H1 (cell line): ENCODE measurements around the gene NLRP10. TPM values are rescaled to one million over a fixed set of nuclear protein-coding genes. Genes with fewer than 3 reads are reported as not detected.

Experiments used
- CTCF ChIA-PET: fragments of 300-600 bp; sonication (Branson Sonifier 250); formaldehyde crosslinking; loops from one replicate; lab custom pipeline; 2021; ENCODE audit not compliant: partially characterized antibody; lab: Charles Lee
- POLR2A ChIA-PET: fragments of 300-600 bp; sonication (Branson Sonifier 250); formaldehyde crosslinking; loops from one replicate; lab custom pipeline; 2021; ENCODE audit warnings: inconsistent platforms; ENCODE audit not compliant: partially characterized antibody; lab: Charles Lee
- DNase-seq, 2 experiments: peaks; one replicate each; pipeline versions ENCODE4 v3.0.0 to v3.0.0-alpha.2; 2010 to 2022; ENCODE audit warnings: low spot score in 2 of 2, low read depth in 1 of 2, mixed read lengths in 1 of 2
- FAIRE-seq: peaks from 2 replicates; lab custom pipeline; 2011; peaks lifted over from hg19 to GRCh38; lab: Jason Lieb, UNC
- H2AFZ ChIP-seq: 2 replicates; pipeline ENCODE4 v1.8.1; 2012; ENCODE audit warnings: low read length, inconsistent platforms
- H2AK5ac ChIP-seq: 2 replicates; pipeline ENCODE4 v1.6.1; 2013; ENCODE audit warnings: low read depth, low read length
- H2BK120ac ChIP-seq: replicated peaks from 2 replicates; pipeline ENCODE3; 2013; ENCODE audit warnings: low read depth, low read length, inconsistent platforms
- H2BK12ac ChIP-seq: 2 replicates; pipeline ENCODE4 v1.6.1; 2013; ENCODE audit warnings: low read depth, low read length
- H2BK15ac ChIP-seq: 2 replicates; pipeline ENCODE4 v1.6.1; 2013; ENCODE audit warnings: low read length
- H2BK20ac ChIP-seq: 2 replicates; pipeline ENCODE4 v1.6.1; 2013; ENCODE audit warnings: low read length
- H2BK5ac ChIP-seq: 2 replicates; pipeline ENCODE4 v1.6.1; 2013; ENCODE audit warnings: low read depth, low read length
- H3K14ac ChIP-seq: 2 replicates; pipeline ENCODE4 v1.6.1; 2013; ENCODE audit warnings: inconsistent platforms; ENCODE audit not compliant: insufficient read length
- H3K18ac ChIP-seq: 2 replicates; pipeline ENCODE4 v1.6.1; 2013; ENCODE audit warnings: low read length; ENCODE audit errors: extremely low read depth
- H3K23ac ChIP-seq: 2 replicates; pipeline ENCODE4 v1.6.1; 2013; ENCODE audit warnings: inconsistent platforms; ENCODE audit not compliant: insufficient read length
- H3K23me2 ChIP-seq: 2 replicates; pipeline ENCODE4 v1.6.1; 2013; ENCODE audit warnings: low read depth, low read length
- H3K27ac ChIP-seq: 2 replicates; pipeline ENCODE4 v1.6.1; 2011; ENCODE audit warnings: low read depth, low read length, inconsistent platforms
- H3K27me3 ChIP-seq, 4 experiments: replicated peaks in 1 of 4; 1 replicate in 1 of 4; 2 replicates in 3 of 4; pipeline versions ENCODE4 v1.6.1 to v1.8.1; 2011 to 2013; ENCODE audit warnings: low read length in 3 of 4, mild to moderate bottlenecking in 3 of 4, inconsistent platforms in 2 of 4, mixed read lengths in 2 of 4, moderate library complexity in 1 of 4; ENCODE audit not compliant: control insufficient read depth in 3 of 4, insufficient read depth in 3 of 4; ENCODE audit errors: extremely low read depth in 1 of 4
- H3K36me3 ChIP-seq, 4 experiments: 2 replicates each; pipeline versions ENCODE4 v1.6.1 to v1.8.1; 2011 to 2013; ENCODE audit warnings: mild to moderate bottlenecking in 4 of 4, low read length in 3 of 4, moderate library complexity in 2 of 4, control low read depth in 1 of 4, inconsistent platforms in 1 of 4; ENCODE audit not compliant: insufficient read depth in 4 of 4, control insufficient read depth in 2 of 4
- H3K4ac ChIP-seq: replicated peaks from 2 replicates; pipeline ENCODE3; 2013; ENCODE audit warnings: low read length, low read depth, mixed read lengths, inconsistent platforms; ENCODE audit not compliant: insufficient read length
- H3K4me1 ChIP-seq, 4 experiments: replicated peaks in 1 of 4; 1 replicate in 1 of 4; 2 replicates in 3 of 4; pipeline versions ENCODE4 v1.6.1 to v1.8.1; 2011 to 2013; ENCODE audit warnings: low read length in 3 of 4, inconsistent platforms in 2 of 4, mixed read lengths in 1 of 4; ENCODE audit not compliant: insufficient read depth in 4 of 4, control insufficient read depth in 3 of 4
- H3K4me2 ChIP-seq, 2 experiments: 2 replicates each; pipeline versions ENCODE4 v1.6.1 to v1.8.1; 2011 to 2013; ENCODE audit warnings: low read depth in 2 of 2, low read length in 2 of 2, control low read depth in 1 of 2, inconsistent platforms in 1 of 2, mild to moderate bottlenecking in 1 of 2; ENCODE audit not compliant: insufficient read depth in 1 of 2
- H3K4me3 ChIP-seq, 4 experiments: fragments of 200-600, 300-600 bp in 1 of 4; sonication (generic), shearing (Covaris generic), sonication (Bioruptor Twin) in 1 of 4; 2 replicates each; pipeline versions ENCODE4 v1.5.1 to v1.8.1; 2011 to 2016; ENCODE audit warnings: low read length in 4 of 4, low read depth in 3 of 4, control low read depth in 2 of 4, inconsistent platforms in 2 of 4, mild to moderate bottlenecking in 2 of 4, mixed read lengths in 1 of 4, moderate library complexity in 1 of 4; ENCODE audit not compliant: insufficient read depth in 2 of 4; ENCODE audit errors: extremely low read depth in 1 of 4
- H3K56ac ChIP-seq: replicated peaks from 2 replicates; pipeline ENCODE3; 2013; ENCODE audit warnings: low read depth, mild to moderate bottlenecking, mixed read lengths, low read length, inconsistent platforms; ENCODE audit not compliant: insufficient read length
- H3K79me1 ChIP-seq: 2 replicates; pipeline ENCODE4 v1.6.1; 2013; ENCODE audit warnings: low read depth, low read length, control low read depth
- H3K79me2 ChIP-seq, 2 experiments: 2 replicates each; pipeline versions ENCODE4 v1.6.1 to v1.8.1; 2012 to 2013; ENCODE audit warnings: low read length in 2 of 2, mild to moderate bottlenecking in 2 of 2, inconsistent platforms in 1 of 2; ENCODE audit not compliant: insufficient read depth in 2 of 2, control insufficient read depth in 1 of 2
- H3K9ac ChIP-seq, 4 experiments: replicated peaks in 1 of 4; 1 replicate in 1 of 4; 2 replicates in 3 of 4; pipeline versions ENCODE4 v1.6.1 to v1.8.1; 2011 to 2013; ENCODE audit warnings: low read depth in 3 of 4, low read length in 3 of 4, control low read depth in 2 of 4, mild to moderate bottlenecking in 2 of 4, moderate library complexity in 2 of 4, inconsistent platforms in 1 of 4; ENCODE audit errors: extremely low read depth in 1 of 4
- H3K9me3 ChIP-seq, 2 experiments: 2 replicates each; pipeline versions ENCODE4 v1.6.1 to v1.8.1; 2012 to 2013; ENCODE audit warnings: mild to moderate bottlenecking in 2 of 2, moderate library complexity in 2 of 2, control low read depth in 1 of 2, inconsistent platforms in 1 of 2, low read depth in 1 of 2, low read length in 1 of 2, mixed read lengths in 1 of 2; ENCODE audit not compliant: insufficient read depth in 2 of 2
- H4K20me1 ChIP-seq, 2 experiments: replicated peaks in 1 of 2; 2 replicates each; pipeline versions ENCODE3 to v1.8.1; 2011 to 2013; ENCODE audit warnings: inconsistent platforms in 2 of 2, low read length in 2 of 2, mild to moderate bottlenecking in 1 of 2; ENCODE audit not compliant: insufficient read depth in 2 of 2, control insufficient read depth in 1 of 2
- H4K5ac ChIP-seq: 2 replicates; pipeline ENCODE4 v1.6.1; 2013; ENCODE audit warnings: low read length, low read depth, mixed read lengths, inconsistent platforms; ENCODE audit not compliant: insufficient read length
- H4K8ac ChIP-seq: 2 replicates; pipeline ENCODE4 v1.8.0; 2013; ENCODE audit warnings: mild to moderate bottlenecking, moderate library complexity, low read length, inconsistent platforms; ENCODE audit not compliant: insufficient read depth; ENCODE audit errors: extremely low read depth
- H4K91ac ChIP-seq: replicated peaks from 2 replicates; pipeline ENCODE3; 2013; ENCODE audit warnings: low read length, mixed read lengths, inconsistent platforms; ENCODE audit not compliant: insufficient read length
- BCL11A ChIP-seq, 2 experiments: IDR thresholded peaks; one replicate each; pipeline ENCODE4 v1.6.1; 2011; ENCODE audit warnings: low read depth in 2 of 2, low read length in 2 of 2, mild to moderate bottlenecking in 2 of 2
- BRCA1 ChIP-seq: IDR thresholded peaks from 2 replicates; pipeline ENCODE4 v1.6.1; 2012; ENCODE audit warnings: low read depth, low read length, improper control_type of control experiment
- CREB1 ChIP-seq: IDR thresholded peaks from 2 replicates; pipeline ENCODE4 v1.6.1; 2012; ENCODE audit warnings: inconsistent platforms
- EGR1 ChIP-seq: IDR thresholded peaks from 2 replicates; pipeline ENCODE4 v1.6.1; 2011; ENCODE audit warnings: low read depth, low read length, borderline replicate concordance
- HDAC2 ChIP-seq, 2 experiments: fragments of 300-600 bp in 1 of 2; sonication (generic) in 1 of 2; IDR thresholded peaks; 2 replicates each; pipeline ENCODE4 v1.6.1; 2011 to 2012; ENCODE audit warnings: low read depth in 2 of 2, low read length in 2 of 2, mild to moderate bottlenecking in 2 of 2, moderate library complexity in 2 of 2, borderline replicate concordance in 1 of 2, inconsistent platforms in 1 of 2
- JUND ChIP-seq: IDR thresholded peaks from 2 replicates; pipeline ENCODE4 v1.6.1; 2011; ENCODE audit warnings: mild to moderate bottlenecking, improper control_type of control experiment, low read length
- KDM5A ChIP-seq: fragments of 200-600 bp; IDR thresholded peaks from 2 replicates; pipeline ENCODE4 v1.7.1; 2012; ENCODE audit warnings: mild to moderate bottlenecking, low read length, inconsistent platforms, mixed read lengths
- POU5F1 ChIP-seq: IDR thresholded peaks from 2 replicates; pipeline ENCODE4 v1.6.1; 2011; ENCODE audit warnings: low read depth, mild to moderate bottlenecking, low read length, moderate library complexity
- RAD21 ChIP-seq, 2 experiments: IDR thresholded peaks in 1 of 2; conservative IDR thresholded peaks in 1 of 2; 2 replicates each; pipeline ENCODE4 v1.6.1; 2011; ENCODE audit warnings: low read depth in 2 of 2, low read length in 2 of 2, improper control_type of control experiment in 1 of 2, inconsistent platforms in 1 of 2, mild to moderate bottlenecking in 1 of 2, moderate library complexity in 1 of 2
- SAP30 ChIP-seq: fragments of 300-600 bp; sonication (generic); IDR thresholded peaks from 2 replicates; pipeline ENCODE4 v1.7.1; 2012; ENCODE audit warnings: low read length, moderate library complexity, mild to moderate bottlenecking, inconsistent platforms; ENCODE audit not compliant: insufficient read depth, insufficient replicate concordance
- TCF12 ChIP-seq: IDR thresholded peaks from 2 replicates; pipeline ENCODE4 v1.6.1; 2011; ENCODE audit warnings: low read depth, mild to moderate bottlenecking, low read length
- TEAD4 ChIP-seq: IDR thresholded peaks from 2 replicates; pipeline ENCODE4 v1.6.1; 2012; ENCODE audit warnings: low read depth, low read length, inconsistent platforms, mixed read lengths
- ZNF274 ChIP-seq: IDR thresholded peaks from 2 replicates; pipeline ENCODE4 v1.7.0; 2012; ENCODE audit warnings: low read length, borderline replicate concordance; ENCODE audit errors: extremely low read depth
- polyA plus RNA-seq, 7 experiments: library from polyadenylated mRNA; depleted of rRNA in 3 of 7; stranded (reverse) in 5 of 7; unstranded in 2 of 7; fragments of >200 nt in 5 of 7; fragments of 200-250 nt in 2 of 7; gene quantifications; 1 replicate in 5 of 7; 2 replicates in 1 of 7; 4 replicates in 1 of 7; pipeline versions ENCODE4 v1.2.1 to v1.2.3, GENCODE V29; 2011 to 2013; ENCODE audit warnings: missing spikeins in 2 of 7, mixed read lengths in 2 of 7
- total RNA-seq: library from RNA; stranded (reverse); fragmentation: NEBNext Ultra II Directional; extraction: Animal tissue kit (Norgen Biotek cat#: 25700); gene quantifications from 2 replicates; pipeline ENCODE4 v1.2.1, GENCODE V29; 2021
- TF ChIP-seq, protein P1 (sequence below): IDR thresholded peaks from 2 replicates; pipeline ENCODE4 v1.6.1; 2011; ENCODE audit warnings: low read length, improper control_type of control experiment

NLRP10 gene
- total and polyA plus RNA-seq, 2 of the 8 experiments (the other 6 are each of a cell fraction or from before 2014, with no cell fraction given) = 0.71 TPM; not detected in 1

DNA sequence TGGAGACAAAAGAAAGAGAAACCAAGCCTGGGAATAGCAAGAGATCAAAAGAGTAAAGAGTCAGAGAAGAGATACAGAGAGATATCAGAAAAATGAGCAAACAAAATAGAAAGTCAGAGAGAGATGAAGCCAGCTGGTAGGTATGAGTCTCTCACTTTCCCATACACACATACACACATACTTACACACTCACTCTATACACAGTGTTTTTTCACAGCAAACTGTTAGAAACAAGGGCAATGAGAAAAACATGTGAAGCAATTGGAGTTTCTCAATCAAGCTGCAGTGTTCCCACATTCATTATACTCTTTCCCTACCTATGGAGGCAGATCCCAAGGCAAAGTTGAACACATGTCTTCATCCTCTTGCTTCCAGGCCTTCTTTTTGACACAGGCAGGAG, 2.6 kb upstream of the NLRP10 start:
- Histone ChIP-seq H2AFZ (no peak overlapping the region), H2BK12ac (no peak overlapping the region), H3K18ac (no peak overlapping the region), H2BK5ac (no peak overlapping the region), H3K27ac (no peak overlapping the region), H3K4me1 (peaks cover 0 to 6% (median 3%) of the 10 kb centered on the region in 4 experiments; a peak in 2 of 7 replicates), H2BK120ac (no peak overlapping the region), H3K9me3 (no peaks in the 10 kb centered on the region), H2BK20ac (no peak overlapping the region), H3K79me1 (no peaks in the 10 kb centered on the region), H3K27me3 (no peaks in the 10 kb centered on the region), H3K4ac (no peak overlapping the region), H3K23ac (no peak overlapping the region), H4K8ac (no peak overlapping the region), H3K56ac (no peak overlapping the region), H2AK5ac (no peak overlapping the region), H3K9ac (no peak overlapping the region), H3K4me3 (no peak overlapping the region), H2BK15ac (no peak overlapping the region), H3K23me2 (no peaks in the 10 kb centered on the region), H3K79me2 (no peaks in the 10 kb centered on the region), H4K91ac (no peak overlapping the region), H3K36me3 (no peaks in the 10 kb centered on the region), H3K14ac (no peak overlapping the region), H4K5ac (no peak overlapping the region), H4K20me1 (no peaks in the 10 kb centered on the region), H3K4me2 (no peak overlapping the region; a peak in 1 of 4 replicates)
- ChIA-PET CTCF (interaction anchor here (1.0 to 2.1 kb wide), 6 partner anchors 10 to 75 kb away, joined by 4 to 6 read pairs (median 5); partner anchors contain the start of gene EIF3F), POLR2A (no interaction called here)
- no peak for FAIRE-seq
- DNase-seq = no peak
- TF ChIP-seq TEAD4 = no peak
- no peak for TF ChIP-seq ZNF274
- TF ChIP-seq POU5F1 = no peak
- no peak for TF ChIP-seq TCF12
- TF ChIP-seq, protein P1, sequence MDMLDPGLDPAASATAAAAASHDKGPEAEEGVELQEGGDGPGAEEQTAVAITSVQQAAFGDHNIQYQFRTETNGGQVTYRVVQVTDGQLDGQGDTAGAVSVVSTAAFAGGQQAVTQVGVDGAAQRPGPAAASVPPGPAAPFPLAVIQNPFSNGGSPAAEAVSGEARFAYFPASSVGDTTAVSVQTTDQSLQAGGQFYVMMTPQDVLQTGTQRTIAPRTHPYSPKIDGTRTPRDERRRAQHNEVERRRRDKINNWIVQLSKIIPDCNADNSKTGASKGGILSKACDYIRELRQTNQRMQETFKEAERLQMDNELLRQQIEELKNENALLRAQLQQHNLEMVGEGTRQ = no peak
- TF ChIP-seq KDM5A = no peak
- no peak for TF ChIP-seq SAP30
- TF ChIP-seq EGR1 = no peak
- TF ChIP-seq JUND = no peak
- TF ChIP-seq BCL11A (IDR thresholded peaks at IDR 0.05; ENCODE audit: low read depth in 2 of 2, low read length in 2 of 2) = no peak
- no peak for TF ChIP-seq HDAC2 (IDR thresholded peaks at IDR 0.05; ENCODE audit: borderline replicate concordance in 1 of 2, low read depth in 2 of 2, low read length in 2 of 2)
- no peak for TF ChIP-seq BRCA1
- no peak for TF ChIP-seq CREB1
- no peak for TF ChIP-seq RAD21 (IDR thresholded peaks at IDR 0.05 in 1 of 2, conservative IDR thresholded peaks at IDR 0.05 in 1 of 2; ENCODE audit: low read depth in 2 of 2, low read length in 2 of 2)
